Activated naive CD4-positive, alpha-beta T cell treated with anti-CD3 and anti-CD28 coated beads, Interleukin-2, amount 50 U/mL, for 24 hours (primary cell): ENCODE measurements around the gene TMEM192.
"Not testable (repeated sequence)": the region's sequence is repeated elsewhere in the genome, so short reads cannot be mapped to it uniquely, and the experiment has no call there.

ENCODE experiments used
- H3K27ac Mint-ChIP-seq: one replicate; pipeline ENCODE4 v1.8.0; 2021; ENCODE audit warnings: mild to moderate bottlenecking, mixed read lengths
- H3K27me3 Mint-ChIP-seq: one replicate; pipeline ENCODE4 v1.8.0; 2021; ENCODE audit warnings: mixed read lengths
- H3K36me3 Mint-ChIP-seq: one replicate; pipeline ENCODE4 v1.8.0; 2021; ENCODE audit warnings: mixed read lengths
- H3K4me1 Mint-ChIP-seq: one replicate; pipeline ENCODE4 v1.8.0; 2021; ENCODE audit warnings: mixed read lengths
- H3K4me3 Mint-ChIP-seq: one replicate; pipeline ENCODE4 v1.8.0; 2021; ENCODE audit warnings: mild to moderate bottlenecking, mixed read lengths
- H3K9me3 Mint-ChIP-seq: one replicate; pipeline ENCODE4 v1.8.0; 2021; ENCODE audit warnings: mixed read lengths

Gene TMEM192

DNA sequence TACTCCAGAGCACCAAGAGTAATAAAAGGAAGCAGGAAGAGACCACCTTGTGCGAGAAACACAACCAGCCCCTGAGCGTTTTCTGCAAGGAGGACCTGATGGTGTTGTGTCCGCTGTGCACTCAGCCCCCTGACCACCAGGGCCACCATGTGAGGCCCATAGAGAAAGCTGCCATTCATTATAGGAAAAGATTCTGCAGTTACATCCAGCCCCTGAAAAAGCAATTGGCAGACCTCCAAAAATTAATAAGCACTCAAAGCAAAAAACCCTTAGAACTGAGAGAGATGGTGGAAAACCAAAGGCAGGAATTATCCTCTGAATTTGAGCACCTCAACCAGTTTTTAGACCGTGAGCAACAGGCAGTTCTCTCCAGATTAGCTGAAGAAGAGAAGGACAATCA is 53.3 kb downstream of the TMEM192 start:
- no peaks in the 10 kb centered on the region for H3K4me1 Mint-ChIP-seq
- H3K36me3 Mint-ChIP-seq, result no peaks in the 10 kb centered on the region
- no peaks in the 10 kb centered on the region for H3K9me3 Mint-ChIP-seq
- no peak overlapping the region for H3K4me3 Mint-ChIP-seq
- H3K27ac Mint-ChIP-seq, result no peak overlapping the region
- H3K27me3 Mint-ChIP-seq, result no peaks in the 10 kb centered on the region

DNA sequence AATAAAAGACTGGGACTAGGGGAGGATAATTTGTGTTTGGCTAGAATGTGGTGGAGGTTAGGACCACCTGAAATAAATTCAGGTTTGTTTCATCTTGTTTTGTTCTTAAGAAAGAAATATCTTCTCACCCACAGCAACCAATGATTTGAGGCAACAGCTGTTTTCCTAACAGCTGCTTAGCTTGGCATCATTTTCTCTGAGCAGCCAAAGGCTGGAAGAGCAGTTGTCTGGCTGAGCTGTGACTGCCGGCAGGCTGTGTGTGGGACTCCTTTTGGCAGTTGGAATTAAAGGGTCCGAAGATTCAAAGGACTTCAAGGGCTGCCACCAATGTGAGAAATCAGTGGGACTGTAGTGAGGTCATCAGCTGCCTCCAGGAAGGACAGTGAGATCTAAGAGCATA is 54.0 kb downstream of the TMEM192 start:
- H3K4me3 Mint-ChIP-seq, result no peak overlapping the region
- H3K36me3 Mint-ChIP-seq, result no peaks in the 10 kb centered on the region
- H3K27ac Mint-ChIP-seq, result no peak overlapping the region
- no peaks in the 10 kb centered on the region for H3K9me3 Mint-ChIP-seq
- no peaks in the 10 kb centered on the region for H3K27me3 Mint-ChIP-seq
- H3K4me1 Mint-ChIP-seq, result no peaks in the 10 kb centered on the region

DNA sequence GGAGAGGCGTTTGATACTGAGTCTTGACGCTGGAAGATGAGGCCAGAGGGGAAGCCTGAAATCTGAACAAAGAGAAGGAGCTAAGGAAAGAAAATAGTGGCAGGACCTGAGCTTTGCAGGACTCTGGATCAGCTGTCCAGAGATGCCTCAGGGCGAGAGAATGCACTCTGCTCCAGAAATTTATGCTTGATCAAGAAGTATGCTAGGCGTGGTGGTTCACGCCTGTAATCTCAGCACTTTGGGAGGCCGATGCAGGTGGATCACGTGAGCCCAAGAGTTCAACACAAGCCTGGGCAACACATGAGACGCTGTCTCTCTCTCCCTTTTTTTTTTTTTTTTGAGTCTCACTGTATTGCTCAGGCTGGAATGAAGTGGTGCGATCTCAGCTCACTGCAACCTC is 57.1 kb downstream of the TMEM192 start:
- Mint-ChIP-seq H3K4me3 (no peak overlapping the region), H3K4me1 (no peaks in the 10 kb centered on the region), H3K27ac (no peak overlapping the region), H3K36me3 (no peaks in the 10 kb centered on the region), H3K27me3 (no peaks in the 10 kb centered on the region), H3K9me3 (no peaks in the 10 kb centered on the region)

DNA sequence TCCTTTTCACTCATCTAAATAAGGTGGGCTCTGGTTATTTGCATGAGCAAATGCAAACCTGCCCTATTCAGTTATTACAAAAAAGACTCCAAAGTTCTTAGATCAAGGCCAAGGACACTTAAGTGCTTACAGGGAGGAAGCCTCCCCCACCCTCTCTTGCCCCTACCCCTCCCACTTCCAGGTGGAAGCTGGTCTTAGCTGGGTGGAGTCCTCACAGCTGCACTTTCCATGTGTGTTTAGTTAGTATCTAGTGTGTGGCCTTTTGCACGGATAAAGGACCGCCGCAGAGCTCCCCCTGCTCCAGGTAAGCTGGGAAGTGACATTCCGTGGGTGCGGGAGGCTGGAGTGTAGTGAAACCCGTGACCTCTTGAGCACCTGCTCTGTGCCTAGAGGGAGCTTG is 59.0 kb downstream of the TMEM192 start, which contains the start of gene TRIM75:
Gene TRIM75 (plus strand): TSS at position 222 of the 400 bp plus-strand sequence. CDS start 5,282 bp downstream, outside the sequence.
- H3K27ac Mint-ChIP-seq, result no peak within 1 kb of the TSS
- H3K4me3 Mint-ChIP-seq, result no peak within 1 kb of the TSS
- H3K27me3 Mint-ChIP-seq, result no peaks in the 10 kb centered on the region
- no peaks in the 10 kb centered on the region for H3K4me1 Mint-ChIP-seq
- H3K36me3 Mint-ChIP-seq, result no peaks in the 10 kb centered on the region
- no peaks in the 10 kb centered on the region for H3K9me3 Mint-ChIP-seq

DNA sequence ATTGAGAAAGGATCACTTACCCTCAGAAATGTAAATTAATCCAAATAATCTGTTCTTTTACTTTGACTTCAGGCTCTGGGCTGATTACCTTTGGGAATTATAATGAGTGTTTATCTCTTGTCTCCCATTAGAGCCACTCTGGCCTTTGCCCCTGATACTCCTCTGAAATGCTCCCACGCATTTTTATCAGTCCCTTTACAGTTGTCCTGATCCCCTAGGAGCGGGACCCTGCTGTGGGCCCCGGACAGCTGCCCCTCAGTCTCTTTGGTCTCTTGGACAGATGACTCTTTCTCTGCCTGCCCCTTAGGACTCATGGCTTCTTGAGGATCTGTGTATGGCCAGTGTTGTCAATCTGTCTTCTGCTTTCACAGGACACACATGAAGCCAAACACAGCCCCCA is 60.0 kb downstream of the TMEM192 start:
- Mint-ChIP-seq H3K36me3 (no peaks in the 10 kb centered on the region), H3K27me3 (no peaks in the 10 kb centered on the region), H3K27ac (no peak overlapping the region), H3K4me1 (no peaks in the 10 kb centered on the region), H3K9me3 (no peaks in the 10 kb centered on the region), H3K4me3 (no peak overlapping the region)

DNA sequence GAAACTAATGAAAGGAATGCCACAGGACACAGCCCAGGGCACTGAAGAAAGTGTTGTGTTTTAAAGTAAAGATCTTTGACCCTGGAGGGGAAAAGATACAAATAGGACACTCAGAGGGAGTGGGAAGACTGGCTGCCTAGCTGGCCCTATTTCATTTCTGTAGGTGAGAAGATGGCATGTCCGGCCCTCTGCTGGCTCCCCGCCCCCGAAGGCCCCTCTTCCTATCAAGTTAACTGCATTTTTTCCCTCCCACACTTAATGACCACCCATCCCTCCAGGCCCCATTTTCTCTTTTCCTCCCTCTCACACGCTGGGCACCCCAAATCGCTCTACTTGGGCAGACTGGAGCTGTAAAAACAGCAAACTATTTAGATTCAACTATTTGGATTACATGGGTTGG is 64.5 kb downstream of the TMEM192 start:
- Mint-ChIP-seq H3K9me3 (no peaks in the 10 kb centered on the region), H3K36me3 (no peaks in the 10 kb centered on the region), H3K27me3 (no peaks in the 10 kb centered on the region), H3K4me3 (no peak overlapping the region), H3K4me1 (no peaks in the 10 kb centered on the region), H3K27ac (no peak overlapping the region)

DNA sequence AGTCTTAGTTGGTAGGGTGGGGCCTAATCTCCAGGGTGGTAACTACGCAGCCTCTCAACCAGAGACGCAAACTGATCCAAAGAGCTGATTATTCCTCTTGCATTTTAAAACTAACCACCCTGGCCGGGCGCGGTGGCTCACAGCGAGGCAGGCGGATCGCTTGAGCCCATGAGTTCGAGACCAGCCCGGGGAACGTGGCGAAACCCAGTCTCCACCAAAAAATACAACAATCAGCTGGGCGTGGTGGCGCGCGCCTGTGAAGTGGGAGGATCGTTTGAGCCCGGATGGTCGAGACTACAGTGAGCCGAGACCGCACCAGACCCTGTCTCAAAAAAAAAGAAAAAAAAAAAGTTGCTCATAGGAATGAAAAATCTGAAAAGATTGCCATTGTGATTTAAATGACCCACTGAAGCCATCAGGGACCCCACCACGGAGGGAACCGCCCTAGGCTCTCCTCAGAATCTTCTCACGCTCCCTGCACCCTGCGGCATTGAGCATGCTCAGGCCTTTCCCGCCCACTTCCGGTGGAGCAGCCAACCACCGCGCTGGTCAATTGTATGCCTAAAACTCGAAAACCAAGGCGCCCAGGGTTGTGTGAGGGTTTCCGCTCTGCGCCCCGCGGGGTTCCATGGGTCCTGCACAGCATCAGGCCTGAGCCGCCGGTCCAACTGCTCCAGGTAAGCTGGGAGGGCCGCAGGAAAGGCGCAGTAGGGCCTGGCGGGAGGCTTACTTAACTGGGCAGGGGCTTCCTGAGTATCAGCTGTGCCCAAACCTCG is 81.0 kb downstream of the TMEM192 start, which contains the start of gene TRIM60:
Gene TRIM60 (plus strand): TSS at position 564 of the 776 bp plus-strand sequence. CDS start 8,074 bp downstream, outside the sequence.
- H3K4me3 Mint-ChIP-seq, result no peak within 1 kb of the TSS
- no peaks in the 10 kb centered on the region for H3K9me3 Mint-ChIP-seq
- H3K27ac Mint-ChIP-seq, result no peak within 1 kb of the TSS
- peaks cover 3% of the 10 kb centered on the region for H3K27me3 Mint-ChIP-seq
- H3K4me1 Mint-ChIP-seq, result no peaks in the 10 kb centered on the region
- no peaks in the 10 kb centered on the region for H3K36me3 Mint-ChIP-seq

DNA sequence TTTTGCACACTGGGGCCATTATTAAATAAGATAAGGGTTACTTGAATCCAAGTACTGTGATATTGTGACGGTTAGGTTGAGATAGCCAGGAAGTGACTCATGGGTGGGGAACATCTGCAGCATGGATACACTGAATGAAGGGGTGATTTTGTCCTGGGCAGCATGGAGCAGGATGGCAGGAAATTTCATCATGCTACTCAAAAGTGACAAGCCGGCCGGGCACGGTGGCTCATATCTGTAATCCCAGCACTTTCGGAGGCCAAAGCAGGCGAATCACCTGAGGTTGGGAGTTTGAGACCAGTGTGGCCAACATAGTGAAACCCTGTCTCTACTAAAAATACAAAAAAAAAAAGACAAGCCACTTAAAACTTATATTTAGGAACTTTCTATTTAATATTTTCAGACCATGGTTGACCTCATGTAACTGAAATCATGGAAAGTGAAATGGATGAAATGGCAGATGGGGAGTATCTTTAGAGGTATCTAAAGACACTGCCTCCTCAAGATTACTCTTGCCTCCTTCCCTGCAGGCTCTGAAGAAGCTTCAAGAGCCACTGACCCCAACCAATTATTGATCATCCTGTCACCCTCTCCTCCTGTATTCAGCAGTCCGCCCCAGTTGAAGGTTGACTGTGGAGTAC is 84.8 kb downstream of the TMEM192 start:
- no peak overlapping the region for H3K27ac Mint-ChIP-seq
- H3K4me3 Mint-ChIP-seq, result no peak overlapping the region
- H3K9me3 Mint-ChIP-seq, result no peaks in the 10 kb centered on the region
- H3K36me3 Mint-ChIP-seq, result no peaks in the 10 kb centered on the region
- H3K4me1 Mint-ChIP-seq, result no peaks in the 10 kb centered on the region
- peaks cover 6% of the 10 kb centered on the region for H3K27me3 Mint-ChIP-seq

DNA sequence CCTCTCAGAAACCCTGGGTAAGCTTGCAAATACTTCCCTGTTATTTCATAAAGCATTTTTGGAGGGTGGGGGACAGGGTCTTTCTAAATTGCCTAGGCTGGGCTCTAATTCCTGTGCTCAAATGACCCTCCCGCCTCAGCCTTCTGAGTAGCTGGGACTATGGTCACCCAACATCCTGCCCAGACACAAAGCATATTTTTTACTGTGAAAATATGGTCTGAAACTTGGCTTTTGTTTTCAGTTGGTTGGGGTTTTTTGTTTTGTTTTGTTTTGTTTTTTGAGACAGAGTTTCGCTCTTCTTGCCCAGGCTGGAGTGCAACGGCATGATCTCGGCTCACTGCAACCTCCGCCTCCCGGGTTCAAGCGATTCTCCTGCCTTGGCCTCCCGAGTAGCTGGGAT is 86.9 kb downstream of the TMEM192 start:
- not testable (repeated sequence) for H3K27me3 Mint-ChIP-seq, H3K9me3 Mint-ChIP-seq, H3K4me1 Mint-ChIP-seq, H3K27ac Mint-ChIP-seq, H3K36me3 Mint-ChIP-seq, H3K4me3 Mint-ChIP-seq
